ENCODE measurements around the gene KCNAB1.
"Not testable (repeated sequence)": the region's sequence is repeated elsewhere in the genome, so short reads cannot be mapped to it uniquely, and the experiment has no call there.

KCNAB1 gene

GRCh38 chr3:156180077-156180476 is 59.7 kb downstream of the KCNAB1 start:
- DNase-seq = no peak

DNA sequence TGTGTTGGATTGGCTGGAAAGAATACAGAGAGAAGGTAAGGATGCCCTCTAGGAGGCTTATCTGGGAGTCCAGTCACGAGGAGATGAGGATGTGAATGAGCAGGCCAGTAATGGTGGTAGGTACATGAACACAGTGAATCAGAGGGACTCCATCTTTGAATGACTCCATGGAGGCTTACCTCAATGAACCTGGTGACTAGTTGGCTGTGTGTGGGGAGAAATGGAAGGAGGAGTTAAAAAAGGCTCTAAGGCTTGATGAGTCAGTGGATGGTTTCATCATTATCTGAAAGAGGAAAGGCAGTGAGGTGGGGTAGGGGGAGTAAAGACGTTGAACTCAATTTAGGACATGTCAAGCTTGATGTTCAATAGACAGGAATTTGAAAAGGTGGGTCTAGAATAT is 61.1 kb downstream of the KCNAB1 start:
- DNase-seq = no peak

- no peak for DNase-seq
Observed at GRCh38 chr3:156183396-156183795, 63.0 kb downstream of the KCNAB1 start.

GRCh38 chr3:156184156-156184555 is 63.8 kb downstream of the KCNAB1 start:
- DNase-seq = no peak

GRCh38 chr3:156187146-156187769 is 66.9 kb downstream of the KCNAB1 start:
- no peak for DNase-seq

DNA sequence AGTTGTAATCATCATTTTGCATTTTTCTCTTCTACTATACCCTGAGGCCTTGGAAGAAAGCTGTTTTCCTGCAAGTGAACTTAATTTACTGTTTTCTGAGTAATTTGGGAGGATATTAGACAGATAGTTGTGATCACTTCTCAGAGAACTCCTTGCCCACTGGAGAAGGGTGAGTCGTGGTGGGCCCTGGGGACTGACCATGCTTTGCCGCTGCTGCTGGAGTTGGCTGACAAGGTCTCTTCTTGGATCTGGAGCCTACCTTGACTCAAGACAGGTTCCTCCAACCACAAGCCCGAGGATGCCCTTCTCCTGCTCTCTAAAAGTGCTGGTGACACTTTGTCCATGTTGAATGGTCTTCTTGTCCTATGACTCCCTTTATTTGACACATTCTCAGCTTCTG is 68.4 kb downstream of the KCNAB1 start:
- no peak for DNase-seq

DNA sequence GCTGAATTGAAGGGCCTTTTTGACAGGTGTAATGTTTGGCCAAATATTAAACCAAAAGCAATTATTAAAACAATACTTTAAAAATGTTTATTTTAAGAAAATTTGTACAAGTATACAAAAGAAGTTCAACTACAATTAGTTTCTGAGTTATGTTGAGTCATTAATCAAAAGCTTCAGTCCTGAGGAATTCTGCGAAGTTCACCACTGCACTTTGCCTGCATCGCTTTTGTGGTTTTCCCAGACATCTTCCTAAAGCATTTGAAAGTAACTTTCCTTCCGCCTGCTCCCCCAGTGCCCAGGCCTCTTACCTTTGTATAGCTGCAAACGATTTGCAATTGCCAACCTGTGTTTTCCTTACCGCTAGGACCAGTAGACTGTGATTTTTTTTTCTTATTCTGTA is 69.5 kb downstream of the KCNAB1 start:
- DNase-seq = no peak

GRCh38 chr3:156194945-156195344 is 74.6 kb downstream of the KCNAB1 start:
- DNase-seq = not testable (repeated sequence)

- not testable (repeated sequence) for DNase-seq
Observed at GRCh38 chr3:156197152-156197551, 76.8 kb downstream of the KCNAB1 start.

DNA sequence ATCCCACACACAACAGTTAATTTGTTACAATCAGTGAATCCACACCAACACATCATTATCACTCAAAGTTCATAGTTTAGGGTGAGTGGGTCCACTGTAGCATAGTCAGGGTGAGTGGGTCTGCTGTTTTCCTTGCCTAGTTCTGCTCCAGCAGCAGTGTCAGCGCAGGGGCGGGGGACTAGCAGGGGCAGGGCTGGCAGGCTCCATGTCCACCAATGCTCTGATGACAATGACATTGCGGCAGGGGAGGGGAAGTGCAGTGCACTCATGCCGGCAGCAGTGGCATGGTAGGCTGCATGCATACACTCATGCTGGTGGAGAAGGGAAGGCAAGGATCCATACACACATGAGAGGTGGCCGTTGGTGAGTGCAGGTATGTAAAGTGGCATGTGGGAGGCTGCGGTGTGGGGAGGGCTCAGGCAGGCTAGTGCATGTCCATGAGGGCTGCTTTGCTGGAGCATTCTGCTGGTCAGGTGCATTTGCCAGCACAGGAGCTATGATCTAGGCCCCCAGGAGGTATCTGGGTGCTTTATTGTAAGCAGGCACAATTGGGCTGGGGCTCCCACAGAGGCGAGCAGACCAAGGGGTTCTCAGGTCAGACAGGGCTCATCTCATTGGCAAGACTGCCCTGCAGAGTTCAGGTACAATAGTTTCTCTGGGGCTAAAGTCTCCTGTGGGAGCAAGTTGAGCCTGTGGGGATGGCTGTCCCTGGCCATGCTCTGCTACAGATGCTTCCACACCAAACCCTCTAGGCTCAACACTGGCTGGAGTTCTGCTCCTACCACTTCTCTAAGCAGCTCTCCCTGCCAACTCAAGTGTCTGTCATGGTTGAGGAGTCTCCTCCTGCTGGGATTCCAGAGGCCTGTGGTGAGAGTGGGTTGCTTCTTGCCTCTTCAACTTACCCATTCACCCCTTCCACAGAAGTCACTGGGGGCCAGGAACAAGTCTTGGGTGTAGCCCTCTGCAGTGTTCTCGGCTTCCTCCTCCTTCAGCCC is 81.3 kb downstream of the KCNAB1 start:
- DNase-seq = no peak

DNA sequence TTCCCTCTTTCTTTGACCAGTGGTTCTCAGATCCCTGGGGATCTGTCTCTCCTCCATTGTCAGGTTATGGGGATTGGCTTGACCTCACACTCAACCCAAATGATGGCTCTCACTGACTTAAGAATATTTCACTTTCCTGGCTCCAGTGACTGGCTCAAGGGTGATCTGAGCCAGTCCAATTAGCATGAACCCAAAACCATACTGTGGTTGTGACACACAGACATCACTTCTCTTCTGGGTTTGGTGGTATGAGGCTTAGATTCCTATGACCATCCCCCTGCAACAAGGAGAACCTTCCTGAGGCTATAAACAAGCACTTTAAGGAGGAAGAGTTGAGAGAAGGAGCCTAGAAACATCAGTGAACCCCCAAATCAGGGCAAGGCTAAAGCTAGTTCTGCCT is 85.8 kb downstream of the KCNAB1 start:
- no peak for DNase-seq

DNA sequence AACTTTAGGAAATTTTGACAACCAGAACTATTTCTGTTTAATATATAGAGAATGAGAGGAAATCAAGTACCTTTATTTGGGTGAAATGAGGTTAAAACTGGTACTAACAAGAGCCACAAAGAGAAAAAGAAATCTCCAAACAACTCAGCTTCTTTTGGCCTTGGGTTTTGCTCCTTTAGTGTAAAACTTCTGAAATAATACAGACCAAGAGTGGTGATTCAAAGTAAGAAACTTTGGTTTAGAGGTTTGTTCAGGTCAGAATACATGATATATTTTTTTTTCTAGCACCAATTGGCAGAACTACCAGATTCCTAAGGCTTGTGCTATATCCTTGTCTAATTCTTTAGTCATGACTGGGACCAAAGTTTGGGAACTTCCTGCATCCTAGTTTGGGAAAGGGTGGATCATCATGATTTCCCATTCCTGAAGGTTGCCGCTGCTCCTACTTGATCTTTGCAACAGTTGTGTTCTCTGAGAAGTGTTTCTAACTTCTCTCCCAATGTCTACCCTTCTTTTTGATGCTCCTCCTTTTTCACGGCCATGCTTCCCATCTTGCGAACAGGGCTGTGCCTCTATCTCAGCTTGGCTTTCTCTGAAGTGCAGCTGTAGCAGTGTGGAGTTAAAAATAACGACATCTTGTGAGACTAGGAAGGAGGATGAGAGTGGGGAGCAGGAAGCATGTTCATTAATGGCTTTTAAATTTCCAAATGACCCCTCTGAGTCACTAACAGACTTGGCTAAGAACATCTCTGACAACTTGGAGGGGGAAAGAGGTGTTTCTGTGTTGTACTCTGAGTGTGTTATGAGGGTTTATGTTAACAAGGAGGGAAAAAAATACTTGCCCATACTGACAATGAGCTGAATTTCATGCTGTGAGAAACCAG is 87.7 kb downstream of the KCNAB1 start:
- DNase-seq = no peak

GRCh38 chr3:156209631-156210335 is 89.4 kb downstream of the KCNAB1 start:
- DNase-seq = no peak

DNA sequence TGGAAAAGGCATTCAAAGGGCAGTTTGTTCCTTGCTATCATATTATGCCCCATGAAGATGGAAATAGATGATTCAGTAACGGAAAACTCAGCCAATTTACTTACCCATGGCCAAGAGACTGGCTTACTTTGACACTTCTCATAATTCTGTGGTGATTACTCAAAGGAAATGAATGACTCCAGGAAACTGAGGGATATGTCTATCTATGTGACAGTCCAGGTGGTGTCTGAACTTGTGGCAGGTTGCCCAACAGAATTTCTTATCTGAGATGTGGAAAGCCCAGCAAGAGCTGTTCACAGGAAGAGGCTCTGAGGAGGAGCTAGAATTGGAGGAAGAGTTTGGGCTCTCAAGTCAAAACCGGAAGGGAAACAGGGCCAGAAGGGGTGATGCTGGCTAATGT is 91.2 kb downstream of the KCNAB1 start:
- no peak for DNase-seq

- DNase-seq = no peak
Observed at GRCh38 chr3:156214676-156215075, 94.3 kb downstream of the KCNAB1 start.

- no peak for DNase-seq
Observed at GRCh38 chr3:156215751-156216150, 95.4 kb downstream of the KCNAB1 start.

- no peak for DNase-seq
Observed at GRCh38 chr3:156216216-156216615, 95.8 kb downstream of the KCNAB1 start.

- no peak for DNase-seq
Observed at GRCh38 chr3:156216852-156217251, 96.5 kb downstream of the KCNAB1 start.

- DNase-seq = no peak
Observed at GRCh38 chr3:156217674-156218352, 97.4 kb downstream of the KCNAB1 start.

DNA sequence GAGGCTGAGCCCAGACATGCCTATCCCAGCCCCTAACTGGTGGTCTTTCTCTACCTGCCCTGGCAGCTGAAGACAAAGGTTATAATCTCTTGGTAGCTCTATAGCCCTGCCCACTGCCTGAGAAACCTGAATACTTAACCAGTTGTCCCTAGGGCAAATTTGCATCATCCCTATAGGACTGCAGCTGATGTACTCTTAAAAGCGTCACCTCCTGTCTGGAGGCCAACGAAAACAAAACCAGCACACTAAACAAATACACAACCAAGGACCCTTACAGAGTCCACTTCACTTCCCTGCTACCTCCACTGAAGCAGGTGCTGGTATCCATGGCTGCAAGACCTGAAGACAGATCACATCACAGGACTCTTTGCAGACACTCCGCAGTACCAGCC is 98.0 kb downstream of the KCNAB1 start:
- no peak for DNase-seq

DNA sequence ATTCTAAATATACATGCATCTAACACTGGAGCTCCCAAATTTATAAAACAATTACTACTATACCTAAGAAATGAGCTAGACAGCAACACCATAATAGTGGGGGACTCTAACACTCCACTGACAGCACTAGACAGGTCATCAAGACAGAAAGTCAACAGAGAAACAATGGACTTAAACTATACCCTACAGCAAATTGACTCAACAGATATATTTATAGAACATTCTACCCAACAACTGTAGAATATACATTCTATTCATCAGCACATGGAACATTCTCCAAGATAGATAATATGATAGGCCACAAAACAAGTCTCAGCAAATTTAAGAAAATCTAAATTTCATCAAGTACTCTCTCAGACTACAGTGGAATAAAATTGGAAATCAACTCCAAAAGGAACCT is 102.0 kb downstream of the KCNAB1 start:
- DNase-seq = not testable (repeated sequence)

- DNase-seq = not testable (repeated sequence)
Observed at GRCh38 chr3:156224046-156224445, 103.7 kb downstream of the KCNAB1 start.

Measured in right forelimb (tissue), 1 donor.